NCI-H187 (cell line): ENCODE results near the gene PLBD2.
"Not testable (repeated sequence)": the region's sequence is repeated elsewhere in the genome, so short reads cannot be mapped to it uniquely, and the experiment has no call there.

Experiments
- DNase-seq, 2 experiments: peaks; one replicate each; lab custom pipeline; 2025; lab: John Stamatoyannopoulos, UW

The PLBD2 gene

DNA sequence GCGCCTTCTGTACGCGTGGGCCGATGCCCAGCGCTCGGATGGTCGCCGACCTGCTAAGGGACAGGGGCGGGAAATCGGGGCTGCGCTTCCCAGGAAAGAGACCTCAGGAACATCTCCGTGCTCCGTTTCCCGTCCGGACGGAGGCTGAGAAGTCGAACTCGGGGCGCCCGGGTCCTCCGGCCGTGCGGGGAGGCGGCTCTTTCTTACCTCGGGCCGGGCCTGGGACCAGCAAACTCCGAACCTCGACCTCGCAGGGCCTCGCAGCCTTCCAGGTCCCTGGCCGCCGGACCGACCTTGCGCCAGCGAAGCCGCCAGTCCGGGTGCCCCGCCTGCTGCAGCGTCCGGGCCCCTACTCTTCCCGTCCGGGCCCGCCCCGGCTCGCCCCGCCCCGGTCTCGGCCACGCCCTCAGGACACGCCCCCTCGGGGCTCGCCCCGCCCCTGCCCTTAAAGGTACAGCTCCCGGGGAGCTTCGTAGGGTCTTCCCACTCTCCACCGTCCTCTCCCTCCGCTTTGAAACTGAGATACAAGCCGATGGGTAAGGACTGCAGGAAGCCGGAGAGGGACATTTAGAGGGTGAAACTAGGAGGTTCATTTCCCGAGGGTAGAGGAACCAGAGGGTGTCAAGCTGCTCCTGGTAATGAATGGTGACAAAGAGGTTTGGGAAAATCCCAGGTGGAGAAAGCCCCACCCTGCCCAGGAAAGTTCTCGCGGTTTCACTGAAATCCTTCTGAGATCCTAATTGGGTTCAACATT lies 23.4 kb upstream of the PLBD2 start, which contains the start of gene SLC8B1:
Gene SLC8B1 (minus strand): TSS at position 324 of the 754 bp plus-strand sequence. CDS start 2,231 bp downstream, outside the sequence.
- peak; percentile 32 to 59 for DNase-seq

DNA sequence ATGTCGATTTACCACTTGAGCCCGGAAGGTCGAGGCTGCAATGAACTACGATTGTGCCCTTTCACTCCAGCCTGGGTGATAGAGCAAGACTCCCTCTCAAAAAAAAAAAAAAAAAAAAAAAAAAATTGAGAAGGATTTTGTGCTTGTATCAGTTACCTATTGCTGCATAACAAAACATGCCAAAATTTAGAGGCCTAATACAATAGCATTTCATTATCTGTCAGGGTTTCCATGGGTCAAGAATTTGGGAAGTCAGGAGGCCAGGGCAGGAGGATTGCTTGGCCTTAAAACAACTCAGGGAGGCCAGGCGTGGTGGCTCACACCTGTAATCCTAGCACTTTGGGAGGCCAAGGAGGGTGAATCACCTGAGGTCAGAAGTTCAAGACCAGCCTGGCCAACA lies 18.8 kb upstream of the PLBD2 start:
- no peak for DNase-seq

DNA sequence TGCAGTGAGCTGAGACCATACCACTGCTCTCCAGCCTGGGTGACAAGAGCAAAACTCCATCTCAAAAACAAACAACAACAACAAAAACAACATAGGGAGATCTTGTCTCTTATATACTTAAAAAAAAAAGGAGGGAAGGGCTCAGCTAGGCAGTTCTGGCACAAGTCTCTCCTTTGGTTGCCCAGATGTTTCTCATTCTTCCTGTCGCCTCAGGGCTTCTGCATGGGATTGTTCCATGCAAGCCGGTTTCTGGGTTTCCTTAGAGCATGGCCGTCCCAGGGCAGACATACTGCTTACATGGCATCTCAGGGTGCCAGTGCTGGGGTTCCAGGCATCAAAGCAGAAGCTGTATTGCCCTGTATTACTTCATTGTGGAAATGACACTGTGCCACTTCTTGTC lies 18.3 kb upstream of the PLBD2 start:
- DNase-seq = no peak

DNA sequence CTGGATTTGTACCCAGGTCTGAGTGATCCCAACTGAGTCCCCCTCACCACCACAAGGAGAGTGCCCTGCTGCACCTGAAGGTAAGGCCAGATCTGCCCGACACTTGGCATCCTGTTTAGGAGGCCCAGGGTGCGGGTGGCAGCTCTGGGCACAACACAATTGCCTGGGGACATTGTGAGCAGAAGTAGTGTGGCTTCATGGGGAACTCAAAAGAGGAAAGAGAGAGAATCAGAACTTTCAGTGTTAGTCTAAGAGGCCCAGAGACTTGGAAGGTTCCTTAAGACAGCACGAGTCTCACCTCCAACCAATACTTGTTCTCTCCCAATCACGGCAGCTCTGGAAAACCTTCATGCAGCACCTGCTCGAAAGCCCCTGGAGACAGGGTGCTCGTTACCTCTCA lies 16.9 kb upstream of the PLBD2 start:
- DNase-seq = no peak

DNA sequence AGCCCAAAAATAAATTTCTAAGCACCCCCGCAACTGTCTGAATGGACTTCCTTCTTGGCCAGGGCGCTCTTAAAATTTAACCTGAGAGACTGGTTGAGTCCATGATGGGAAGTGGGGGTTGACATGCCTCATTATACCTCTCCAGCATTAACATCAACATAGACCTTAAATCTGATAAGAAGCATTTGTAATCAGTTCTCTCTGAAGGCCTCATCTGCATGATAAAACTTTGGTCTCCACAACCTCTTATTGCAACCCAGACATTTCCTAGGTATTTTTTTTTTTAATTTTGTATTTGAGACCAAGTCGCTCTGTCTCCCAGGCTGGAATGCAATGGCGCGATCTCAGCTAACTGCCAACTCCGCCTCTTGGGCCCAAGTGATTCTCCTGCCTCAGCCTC lies 13.1 kb upstream of the PLBD2 start:
- no peak for DNase-seq

DNA sequence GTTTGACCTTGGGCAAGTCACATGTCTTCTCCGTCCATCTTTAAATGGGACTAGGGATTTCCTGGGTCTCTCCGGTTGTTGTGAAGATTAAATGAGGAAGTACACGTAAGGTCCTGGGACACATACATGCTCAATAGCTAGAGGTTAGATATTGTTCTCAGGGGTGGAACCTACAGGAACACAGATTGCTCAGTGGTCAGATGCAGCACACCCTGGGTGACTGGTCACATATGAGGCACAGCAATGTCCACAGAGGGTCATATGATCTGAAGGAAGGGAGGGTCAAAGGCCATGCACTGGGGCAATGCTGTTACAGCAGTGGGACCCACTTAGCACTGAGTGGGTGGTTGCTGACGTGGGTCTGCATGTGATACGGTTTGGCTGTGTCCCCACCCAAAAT lies 12.0 kb upstream of the PLBD2 start:
- DNase-seq = no peak

DNA sequence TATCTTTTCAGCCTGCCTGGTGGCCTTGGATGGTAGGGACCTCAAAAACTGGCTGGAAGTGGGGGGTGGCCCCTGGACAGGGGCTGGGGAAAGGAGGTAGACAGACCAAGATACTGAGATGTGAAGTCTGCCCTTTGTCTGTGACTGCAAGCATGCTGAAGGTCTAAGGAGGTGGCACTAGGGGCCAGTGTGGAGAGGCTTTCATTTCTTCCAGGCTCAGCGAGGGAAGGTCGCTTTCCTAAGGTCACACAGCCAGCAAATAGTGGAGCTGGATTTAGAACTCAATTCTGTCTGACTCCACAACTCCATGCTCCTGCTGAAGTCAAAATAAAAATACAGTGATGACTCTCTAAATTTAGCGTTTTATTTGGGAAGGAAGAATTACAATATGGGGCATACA lies 11.3 kb upstream of the PLBD2 start:
- no peak for DNase-seq

DNA sequence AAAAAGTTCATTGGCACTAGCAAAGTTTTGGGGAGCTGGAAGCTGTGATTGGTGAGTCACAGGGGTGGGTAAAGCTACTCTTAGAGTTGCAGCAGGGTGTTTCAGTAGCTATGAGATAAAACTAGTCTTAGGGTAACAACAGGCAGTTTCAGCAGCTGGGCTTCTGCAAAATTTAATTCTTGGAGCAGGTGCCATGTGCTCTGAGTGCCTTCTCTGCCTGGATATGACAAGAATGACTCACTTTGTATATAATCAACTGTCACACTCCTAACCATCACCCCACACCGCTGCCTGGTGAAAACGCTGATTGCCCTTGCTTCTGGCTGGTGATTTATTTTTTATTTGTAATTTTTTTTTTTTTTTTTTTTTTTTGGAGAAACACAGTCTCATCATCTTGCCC lies 10.5 kb upstream of the PLBD2 start:
- DNase-seq = no peak

DNA sequence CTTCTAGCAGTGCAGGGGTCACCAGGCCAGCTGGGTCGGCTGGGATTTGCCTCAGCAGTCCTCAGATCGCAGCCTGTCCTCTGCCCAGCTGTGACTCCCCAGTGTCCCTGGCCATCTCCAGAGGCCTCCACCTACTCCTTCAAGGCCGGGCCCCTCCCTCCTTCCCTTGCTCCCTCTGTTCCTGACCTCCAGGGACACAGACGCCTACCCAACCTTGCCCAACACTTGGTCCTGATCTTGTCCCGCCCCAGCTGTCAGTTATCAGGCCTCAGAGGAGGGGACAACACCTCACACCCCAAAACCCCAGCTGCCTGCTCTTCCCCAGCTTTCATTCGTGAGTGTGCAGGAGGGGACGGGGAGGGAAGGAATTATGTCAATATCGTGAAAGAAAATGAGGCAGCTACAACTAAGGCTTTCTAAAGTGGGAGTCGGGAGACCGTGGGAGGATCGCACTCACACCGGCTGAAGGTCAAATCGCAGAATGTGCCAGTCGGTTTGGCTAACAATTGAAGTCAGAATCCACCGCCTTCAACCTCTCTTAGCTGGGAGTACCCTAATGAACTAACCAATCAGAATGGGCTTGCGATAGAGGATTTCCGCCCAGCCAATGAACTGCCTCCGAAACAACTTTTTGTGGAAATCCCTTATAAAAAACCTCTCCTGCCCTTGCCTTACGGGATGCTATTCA lies 9.4 kb upstream of the PLBD2 start:
- no peak for DNase-seq

DNA sequence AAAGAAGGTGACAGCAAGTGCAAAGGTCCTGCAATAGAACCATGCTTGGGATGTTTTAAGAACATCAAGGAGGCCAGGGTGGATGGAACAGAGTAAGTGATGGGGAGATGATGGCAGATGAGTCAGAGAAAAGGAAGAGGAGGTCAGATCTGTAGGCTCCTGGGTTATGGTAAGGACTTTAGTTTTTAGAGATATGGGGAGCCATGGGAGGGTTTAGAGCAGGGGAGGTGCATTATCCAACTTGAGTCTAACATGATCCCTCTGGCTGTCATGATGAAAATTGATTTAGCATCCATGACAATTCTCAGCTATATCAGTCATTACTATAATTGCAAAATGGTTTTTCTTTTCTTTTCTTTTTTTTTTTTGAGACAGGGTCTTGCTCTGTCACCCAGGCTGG lies 7.3 kb upstream of the PLBD2 start:
- no peak for DNase-seq

DNA sequence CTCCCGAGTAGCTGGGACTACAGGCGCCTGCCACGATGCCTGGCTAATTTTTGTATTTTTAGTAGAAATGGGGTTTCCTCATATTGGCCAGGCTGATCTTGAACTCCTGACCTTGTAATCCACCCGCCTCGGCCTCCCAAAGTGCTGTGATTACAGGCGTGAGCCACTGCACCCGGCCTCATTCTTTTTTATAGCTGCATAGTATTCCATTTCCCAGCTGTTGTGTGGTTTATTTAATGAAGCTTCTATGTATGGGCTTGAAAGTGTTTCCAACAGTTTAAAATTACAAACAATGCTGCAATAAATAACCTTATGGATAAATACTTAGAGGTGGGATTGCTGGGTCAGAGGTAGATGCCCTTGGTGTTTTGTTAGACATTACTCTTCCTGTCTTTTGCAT lies 4.2 kb upstream of the PLBD2 start:
- not testable (repeated sequence) for DNase-seq

DNA sequence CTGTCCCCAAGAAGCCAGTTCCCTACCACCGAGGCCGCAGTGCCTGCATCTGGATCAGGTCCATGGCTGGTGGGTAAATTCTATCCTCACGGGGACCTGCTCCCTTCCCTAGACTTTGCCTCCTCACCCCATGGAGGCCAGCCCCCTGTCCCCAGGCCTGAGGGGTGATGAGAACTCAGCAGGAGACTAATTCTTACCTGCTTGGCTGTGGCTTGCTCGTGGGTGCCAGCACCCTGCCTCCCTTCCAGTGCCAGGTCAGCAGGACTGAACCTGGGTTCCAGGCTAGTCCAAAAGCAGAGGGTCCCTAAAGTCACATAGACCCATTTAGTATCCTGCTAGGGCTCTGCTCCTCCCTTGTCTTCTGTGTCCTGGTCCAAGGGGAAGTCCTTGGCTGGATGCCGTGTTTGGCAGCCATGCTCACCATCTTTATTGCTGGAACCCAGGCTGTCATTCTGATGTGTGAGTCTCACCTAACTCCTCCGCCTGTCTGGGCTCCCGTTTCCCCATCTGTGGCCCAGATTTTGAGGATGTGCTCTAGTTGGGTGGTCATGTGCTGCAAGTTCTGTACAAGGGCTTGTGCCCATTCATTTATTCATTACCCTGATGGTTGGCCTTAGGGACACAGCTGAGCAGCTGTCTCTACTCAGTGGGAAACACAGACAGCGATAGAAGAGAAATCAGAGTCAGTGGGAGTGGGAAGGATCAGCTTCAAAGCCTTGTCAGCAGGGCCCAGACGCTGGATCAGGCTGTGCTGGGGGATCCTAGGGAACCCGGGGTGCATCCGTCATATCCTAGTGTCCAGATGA lies 949 bp downstream of the PLBD2 start:
- DNase-seq = no peak

DNA sequence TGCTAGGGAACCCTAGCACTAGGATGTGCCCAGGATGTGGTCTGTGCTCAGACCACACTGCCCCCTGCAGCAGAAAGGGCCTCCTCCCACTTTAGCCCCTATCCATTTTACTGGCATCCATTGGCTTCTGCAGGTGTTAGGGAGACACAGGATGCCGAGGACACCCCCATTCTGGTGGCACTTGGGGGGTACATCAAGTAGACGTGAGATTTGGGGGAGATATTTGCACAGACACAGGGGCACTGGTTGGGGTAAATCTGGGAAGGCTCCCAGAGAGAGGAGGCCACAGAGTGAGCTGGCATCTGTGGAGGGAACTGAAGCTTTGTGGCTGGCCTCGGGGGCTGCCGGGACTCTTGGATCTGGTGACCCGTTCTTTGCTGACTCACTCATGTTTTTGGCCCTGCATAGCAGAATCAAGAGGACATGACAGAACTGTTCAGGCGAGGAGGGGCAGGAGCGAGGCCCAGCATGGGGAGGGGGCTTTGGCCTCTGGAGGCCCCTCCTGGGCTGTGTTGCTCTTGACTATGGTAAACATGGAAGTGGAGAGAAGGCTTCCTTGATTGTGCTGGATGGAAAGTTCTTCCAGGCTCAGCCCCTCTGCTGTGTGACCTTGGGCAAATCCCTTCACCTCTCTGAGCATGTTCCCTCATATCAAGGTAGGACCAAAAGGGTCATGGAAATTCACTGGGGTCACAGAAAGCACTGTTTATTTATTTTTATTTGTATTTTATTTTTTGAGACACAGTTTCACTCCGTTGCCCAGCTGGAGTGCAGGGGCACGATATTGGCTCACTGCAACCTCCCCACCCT lies 1.8 kb downstream of the PLBD2 start:
- no peak for DNase-seq

DNA sequence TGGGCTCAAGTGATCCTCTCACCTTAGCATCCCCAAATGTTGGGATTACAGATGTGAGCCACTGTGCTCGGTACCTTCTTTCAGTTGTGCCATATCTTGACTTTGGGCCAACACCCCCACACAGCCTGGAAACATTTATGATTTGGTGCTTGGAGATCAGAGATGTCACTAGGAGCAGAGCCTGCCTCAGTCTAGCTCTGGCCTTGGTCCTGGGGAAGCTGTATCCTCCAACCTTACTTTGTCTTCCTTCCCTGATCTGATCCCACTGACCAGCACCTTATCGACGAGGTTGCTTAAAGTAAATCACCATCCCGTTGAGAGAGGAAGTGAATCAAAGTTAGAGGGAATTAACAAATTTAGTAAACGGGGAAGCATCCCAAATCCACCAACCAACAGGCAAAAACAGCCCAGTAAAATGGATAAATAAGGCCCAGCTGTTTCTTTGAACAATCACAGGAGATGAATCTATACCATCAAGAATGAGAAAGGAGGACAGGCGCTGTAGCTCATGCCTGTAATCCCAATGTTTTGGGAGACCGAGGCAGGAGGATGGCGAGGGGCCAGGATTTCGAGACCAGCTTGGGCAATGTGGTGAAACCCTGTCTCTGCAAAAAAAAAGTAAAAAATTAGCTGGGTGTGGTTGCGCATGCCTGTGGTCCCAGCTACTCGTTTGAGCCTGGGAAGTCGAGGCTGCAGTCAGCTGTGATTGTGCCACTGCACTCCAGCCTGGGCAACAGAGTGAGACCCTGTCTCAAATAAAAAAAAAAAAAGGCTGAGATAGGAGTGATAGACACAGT lies 3.4 kb downstream of the PLBD2 start:
- no peak for DNase-seq

DNA sequence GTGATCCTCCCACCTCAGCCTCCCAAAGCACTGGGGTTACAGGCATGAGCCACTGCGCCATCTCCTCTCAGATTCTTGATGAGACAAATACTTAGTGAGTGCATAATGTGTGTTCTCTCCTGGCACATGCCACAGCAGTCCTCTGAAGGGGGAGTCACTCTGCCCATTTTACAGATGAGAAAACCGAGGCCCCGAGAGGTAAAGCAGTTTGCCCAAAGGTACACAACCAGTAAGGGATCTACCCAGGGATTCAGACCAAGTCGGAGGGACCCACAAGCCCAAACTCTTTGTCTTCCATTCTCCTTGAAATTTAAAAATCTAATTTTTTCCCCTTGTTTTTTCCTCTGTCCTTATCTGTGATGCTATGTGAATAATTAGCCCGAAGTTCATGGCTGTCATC lies 6.3 kb downstream of the PLBD2 start:
- DNase-seq = no peak

DNA sequence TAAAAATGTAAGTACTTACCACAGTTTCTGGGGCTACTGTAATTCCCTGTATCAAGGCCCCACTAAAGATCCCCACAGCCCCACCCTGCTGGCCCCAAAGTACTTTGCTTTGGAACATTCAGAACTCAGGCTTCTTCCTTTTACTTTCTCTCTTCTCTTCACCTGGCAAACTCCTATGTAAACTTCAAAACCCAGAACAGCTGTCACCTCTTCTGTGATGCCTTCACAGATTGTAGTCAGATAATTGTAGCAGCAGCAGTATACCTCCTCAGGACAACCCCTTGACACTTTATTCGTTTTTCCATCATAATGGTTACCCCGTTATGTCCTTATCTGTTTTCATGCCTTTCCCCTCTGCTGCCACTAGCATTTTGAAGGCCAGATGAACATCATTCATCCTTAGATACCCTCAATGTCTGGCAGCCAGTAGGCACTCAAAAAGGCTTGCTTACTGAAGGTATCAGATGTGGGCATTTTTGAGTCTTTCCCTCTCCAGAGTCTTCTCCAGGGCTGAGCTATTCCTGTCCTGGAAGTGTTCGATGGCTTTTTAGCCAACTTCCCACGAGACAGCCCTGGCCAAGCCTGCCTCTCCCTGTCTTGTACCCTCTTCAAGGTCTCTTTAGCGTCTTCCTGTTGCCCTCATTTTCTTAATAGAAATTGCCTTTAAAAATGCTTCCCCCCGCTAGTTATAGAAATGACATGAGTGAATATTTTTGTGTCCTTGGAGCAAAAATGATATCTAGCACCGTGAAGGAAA lies 7.4 kb downstream of the PLBD2 start:
- DNase-seq = no peak

DNA sequence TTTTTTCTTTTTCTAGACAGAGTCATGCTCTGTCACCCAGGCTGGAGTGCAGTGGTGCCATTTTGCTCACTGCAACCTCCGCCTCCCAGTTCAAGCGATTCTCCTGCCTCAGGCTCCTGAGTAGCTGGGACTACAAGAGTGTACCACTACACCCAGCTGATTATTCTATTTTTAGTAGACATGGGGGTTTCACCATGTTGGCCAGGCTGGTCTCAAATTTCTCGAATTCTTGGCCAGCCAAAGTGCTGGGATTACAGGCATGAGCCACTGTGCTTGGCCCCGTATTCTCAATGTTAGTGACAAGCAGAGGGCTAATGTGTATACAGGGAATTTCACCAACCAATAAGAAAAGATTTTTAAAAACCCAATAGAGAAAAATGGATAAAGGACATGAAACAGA lies 8.4 kb downstream of the PLBD2 start:
- no peak for DNase-seq

DNA sequence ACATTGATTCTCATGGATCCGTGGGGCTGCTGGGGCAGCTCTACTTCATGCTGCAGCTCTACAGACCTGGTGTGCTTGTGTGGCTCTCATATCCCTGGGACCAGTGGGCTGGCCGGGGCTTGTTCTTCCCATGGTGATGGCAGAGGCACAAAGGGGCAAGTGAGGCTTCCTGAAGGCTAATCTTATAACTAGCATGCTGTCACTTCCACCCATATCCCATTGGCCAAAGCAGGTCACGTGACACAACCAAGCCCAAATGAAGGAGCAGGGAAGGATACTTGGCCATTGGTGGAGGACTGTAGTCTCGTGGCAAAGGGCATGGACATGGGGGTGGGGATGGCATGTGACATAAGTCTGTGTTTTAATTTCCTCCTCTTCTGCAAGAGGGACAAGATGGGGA lies 9.9 kb downstream of the PLBD2 start:
- no peak for DNase-seq

DNA sequence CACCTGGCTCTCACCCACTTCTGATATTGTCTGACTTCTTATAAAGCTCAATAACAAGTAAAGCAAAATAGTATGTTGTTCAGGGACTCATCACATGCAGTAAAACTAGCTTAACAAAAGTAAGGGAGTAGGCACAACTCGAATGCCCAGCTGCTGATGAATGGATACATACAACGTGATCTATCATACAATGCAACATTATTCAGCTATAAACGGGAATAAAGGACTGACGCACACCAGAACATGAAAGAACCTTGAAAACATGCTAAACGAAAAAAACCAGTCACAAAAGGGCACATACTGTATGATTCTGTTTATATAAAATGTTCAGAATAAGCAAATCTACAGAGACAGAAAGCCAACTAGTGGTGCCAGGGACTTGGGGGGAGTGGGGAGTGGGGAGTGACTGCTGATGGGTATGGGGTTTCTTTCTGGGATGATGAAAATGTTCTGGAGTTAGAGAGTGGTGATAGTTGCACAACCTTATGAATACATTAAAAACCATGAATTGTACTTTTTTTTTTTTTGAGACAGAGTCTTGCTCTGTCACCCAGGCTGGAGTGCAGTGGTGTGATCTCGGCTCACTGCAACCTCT lies 11.1 kb downstream of the PLBD2 start:
- no peak for DNase-seq
